ENCODE data around the gene IDUA.
"Not testable (repeated sequence)": the region's sequence is repeated elsewhere in the genome, so short reads cannot be mapped to it uniquely, and the experiment has no call there.

Gene IDUA

GRCh38 chr4:1043162-1043561 is 56.3 kb downstream of the IDUA start:
- DNase-seq (ENCODE audit: extremely low read depth in 1 of 2, low read depth in 1 of 2): no peak

DNA sequence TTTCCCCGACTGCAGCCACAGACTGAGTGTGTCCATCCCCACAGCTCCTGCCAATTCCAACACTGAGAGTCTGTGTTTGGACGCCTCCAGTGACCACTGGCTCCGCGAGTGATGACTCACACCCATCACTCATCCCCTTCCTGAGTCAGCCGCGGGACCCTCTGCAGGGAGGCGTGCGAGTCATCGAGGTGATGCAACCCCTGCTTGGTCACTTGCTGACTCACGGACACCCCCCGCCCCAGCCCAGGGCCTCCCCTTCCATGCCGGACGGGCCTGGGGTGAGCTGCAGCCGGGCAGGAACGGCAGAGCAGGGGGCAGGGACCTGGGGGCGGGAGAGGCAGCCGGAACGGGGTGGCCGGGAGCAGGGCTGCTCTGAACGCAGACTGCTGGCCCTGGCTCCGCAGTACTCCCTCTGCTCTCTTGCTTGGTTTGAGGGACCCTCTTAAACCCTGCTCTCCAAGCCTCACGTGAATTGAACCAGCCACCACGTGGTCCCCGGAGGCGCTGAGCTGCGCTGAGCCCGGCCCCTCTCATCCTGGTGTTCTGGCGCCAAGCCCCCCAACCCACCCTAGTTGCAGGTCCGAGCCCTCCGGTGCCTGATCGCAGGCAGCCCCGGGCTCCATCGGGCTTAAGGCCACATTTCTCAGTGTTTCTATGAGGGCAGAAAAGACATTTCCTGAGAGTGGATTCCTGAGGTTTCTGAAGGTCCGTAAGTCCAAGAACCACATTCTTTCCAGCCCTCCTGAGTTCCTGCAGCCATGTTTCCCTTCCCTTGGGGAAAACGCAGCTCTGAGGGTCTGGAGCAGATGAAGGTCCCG is 57.0 kb downstream of the IDUA start:
- peak; percentile 34 to 59 for DNase-seq (ENCODE audit: extremely low read depth in 1 of 2, low read depth in 1 of 2)

- no peak for DNase-seq (ENCODE audit: extremely low read depth in 1 of 2, low read depth in 1 of 2)
These were observed 57.8 kb downstream of the IDUA start for GRCh38 chr4:1044469-1045192.

GRCh38 chr4:1045193-1045594 is 58.4 kb downstream of the IDUA start:
- no peak for DNase-seq (ENCODE audit: extremely low read depth in 1 of 2, low read depth in 1 of 2)

DNA sequence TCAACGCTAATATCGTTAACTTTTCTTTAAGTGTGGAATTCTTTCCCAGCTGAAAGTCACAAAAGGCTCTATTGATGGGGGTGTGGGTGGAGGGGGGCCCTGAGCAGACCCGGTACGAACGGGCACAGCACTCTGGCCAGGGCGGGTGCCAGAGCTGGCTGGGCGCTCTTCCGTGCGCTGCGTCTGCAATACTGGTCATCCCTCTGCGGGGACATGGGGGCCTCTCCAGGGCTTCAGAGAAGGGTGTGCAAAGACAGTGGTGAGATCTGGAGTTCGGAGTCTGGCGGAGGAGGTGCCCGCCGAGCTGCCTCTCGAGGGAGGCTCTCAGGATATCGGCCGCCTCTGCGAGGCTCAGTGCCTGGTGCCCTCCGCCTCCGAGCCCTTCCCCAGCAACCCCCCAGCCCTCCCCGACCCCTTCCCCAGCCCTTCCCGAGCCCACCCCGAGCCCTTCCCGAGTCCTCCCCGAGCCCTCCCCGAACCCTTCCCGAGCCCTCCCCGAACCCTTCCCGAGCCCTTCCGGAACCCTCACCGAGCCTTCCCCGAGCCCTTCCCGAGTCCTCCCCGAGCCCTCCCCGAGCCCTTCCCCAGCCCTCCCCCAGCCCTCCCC is 58.9 kb downstream of the IDUA start:
- DNase-seq (ENCODE audit: extremely low read depth in 1 of 2, low read depth in 1 of 2): no peak

- DNase-seq (ENCODE audit: extremely low read depth in 1 of 2, low read depth in 1 of 2): not testable (repeated sequence)
These were observed 59.8 kb downstream of the IDUA start for GRCh38 chr4:1046581-1047011.

- no peak for DNase-seq (ENCODE audit: extremely low read depth in 1 of 2, low read depth in 1 of 2)
These were observed 60.5 kb downstream of the IDUA start for GRCh38 chr4:1047106-1047975.

DNA sequence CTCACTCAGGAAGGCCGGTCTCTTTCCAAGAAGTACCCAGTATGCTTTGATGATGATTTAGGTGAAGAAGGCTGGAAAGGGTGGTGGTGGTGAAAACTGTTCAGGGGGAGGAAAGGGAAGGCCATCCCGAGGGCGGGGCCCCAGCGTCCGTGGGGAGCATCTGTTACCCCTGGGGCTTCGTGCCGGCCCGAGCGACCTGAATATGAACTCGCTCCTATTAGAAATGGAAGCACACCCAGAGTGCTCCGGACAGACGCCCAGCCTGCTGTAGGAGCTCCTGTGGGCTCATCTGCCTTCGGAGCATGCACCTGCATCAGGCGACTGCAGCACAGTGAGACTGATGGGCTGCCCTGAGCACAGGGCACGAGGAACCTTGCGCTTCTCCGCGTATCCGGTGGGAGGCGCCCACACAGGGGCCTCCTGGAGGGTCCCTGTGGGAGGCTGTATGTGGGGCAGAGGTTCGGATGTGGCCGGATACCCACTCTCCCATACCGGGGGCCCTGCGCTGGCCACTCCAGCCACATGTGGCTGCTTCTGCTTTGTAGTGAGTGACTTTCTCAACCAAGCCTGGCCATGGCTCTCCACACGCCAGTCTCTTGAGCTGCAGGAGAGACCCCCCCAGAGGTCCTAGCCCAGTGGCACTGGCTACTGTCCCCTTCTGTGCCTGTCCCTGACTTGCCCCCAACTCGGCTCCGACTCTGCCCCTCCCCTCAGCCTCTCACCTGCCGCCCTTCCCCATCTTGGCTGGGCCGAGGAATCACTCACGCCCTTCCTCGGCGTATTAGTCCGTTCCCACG is 61.3 kb downstream of the IDUA start:
- no peak for DNase-seq (ENCODE audit: extremely low read depth in 1 of 2, low read depth in 1 of 2)

- DNase-seq (ENCODE audit: extremely low read depth in 1 of 2, low read depth in 1 of 2): peak in 1 of 2 donors; percentile 32
These were observed 62.1 kb downstream of the IDUA start for GRCh38 chr4:1048773-1049590.

DNA sequence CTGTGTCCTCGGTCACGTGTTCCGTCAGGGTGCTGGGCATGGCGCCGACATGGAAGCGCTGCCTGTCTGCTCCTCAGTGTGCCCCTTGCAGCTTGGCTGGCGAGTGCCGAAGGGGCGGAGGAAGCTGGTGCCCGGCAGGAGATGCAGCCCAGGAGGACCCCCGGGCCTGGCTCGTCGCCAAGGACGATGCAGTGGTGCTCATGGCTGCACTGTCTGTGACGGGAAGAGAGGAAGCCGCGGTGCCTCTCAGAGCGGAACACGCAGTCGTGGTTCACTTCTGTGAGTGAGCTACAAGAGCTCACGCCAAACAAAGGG is 62.7 kb downstream of the IDUA start:
- DNase-seq (ENCODE audit: extremely low read depth in 1 of 2, low read depth in 1 of 2): no peak

GRCh38 chr4:1050486-1051213 is 63.8 kb downstream of the IDUA start:
- DNase-seq (ENCODE audit: extremely low read depth in 1 of 2, low read depth in 1 of 2): no peak

DNA sequence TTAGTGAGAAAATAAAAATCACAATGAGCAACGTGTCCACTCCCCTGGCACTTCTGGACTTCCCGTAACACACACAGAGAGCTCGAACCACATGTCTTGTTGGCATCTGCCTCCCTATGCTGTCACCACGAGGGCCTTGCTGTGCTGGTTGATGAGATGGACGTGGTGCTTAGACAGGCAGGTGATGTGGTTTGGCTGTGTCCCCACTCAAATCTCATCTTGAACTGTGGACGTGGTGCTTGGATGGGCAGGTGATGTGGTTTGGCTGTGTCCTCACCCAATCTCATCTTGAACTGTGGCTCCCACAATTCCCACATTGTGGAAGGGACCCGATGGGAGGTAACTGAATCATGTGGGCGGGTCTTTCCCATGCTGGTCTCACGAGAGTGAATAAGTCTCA is 64.6 kb downstream of the IDUA start:
- DNase-seq (ENCODE audit: extremely low read depth in 1 of 2, low read depth in 1 of 2): no peak

DNA sequence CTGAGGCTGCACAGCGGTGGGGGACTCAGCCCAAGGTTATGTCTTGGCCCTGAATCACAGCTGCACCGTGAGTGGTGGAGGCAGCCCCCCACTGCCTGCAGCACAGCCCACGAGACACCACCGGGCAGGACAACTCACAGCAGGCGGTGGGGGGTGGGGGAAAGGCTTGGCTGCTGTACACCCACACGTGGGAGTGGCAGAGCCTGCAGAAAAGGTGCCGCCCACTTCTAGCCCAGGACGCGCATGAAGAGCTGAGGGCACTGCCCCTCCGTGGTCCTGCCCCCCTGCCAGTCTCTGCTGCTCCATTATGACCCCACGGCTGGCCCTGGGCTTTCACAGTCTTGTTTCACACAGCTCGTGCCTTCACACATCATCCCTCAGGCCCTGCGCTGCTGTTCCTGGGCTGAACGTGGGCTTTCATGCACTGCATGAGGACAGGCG is 65.4 kb downstream of the IDUA start:
- no peak for DNase-seq (ENCODE audit: extremely low read depth in 1 of 2, low read depth in 1 of 2)

DNA sequence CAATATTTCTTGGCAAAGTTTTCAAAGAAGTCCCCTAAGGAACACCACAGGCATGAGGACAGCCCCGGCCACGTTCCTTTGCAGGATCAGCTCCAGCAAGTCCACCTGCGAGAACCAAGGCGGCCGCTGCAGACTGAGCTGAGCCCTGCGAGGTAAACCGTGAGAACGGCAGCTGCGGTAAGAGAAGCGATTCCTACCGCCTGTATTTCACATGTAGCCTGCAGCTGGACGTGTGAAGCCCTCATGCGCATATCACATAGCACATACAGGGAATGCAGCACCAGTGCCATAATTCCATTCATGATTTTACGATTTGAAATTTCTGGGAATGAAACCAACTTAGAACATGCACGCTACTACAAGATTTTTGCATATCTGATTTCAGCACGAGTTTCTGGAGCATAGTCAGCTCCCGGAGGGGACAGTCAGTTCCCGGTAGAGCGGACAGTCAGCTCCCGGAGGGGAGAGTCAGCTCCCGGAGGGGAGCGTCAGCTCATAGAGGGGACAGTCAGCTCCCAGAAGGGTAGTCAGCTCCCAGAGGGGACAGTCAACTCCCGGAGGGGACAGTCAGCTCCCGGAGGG is 66.3 kb downstream of the IDUA start:
- no peak for DNase-seq (ENCODE audit: extremely low read depth in 1 of 2, low read depth in 1 of 2)

DNA sequence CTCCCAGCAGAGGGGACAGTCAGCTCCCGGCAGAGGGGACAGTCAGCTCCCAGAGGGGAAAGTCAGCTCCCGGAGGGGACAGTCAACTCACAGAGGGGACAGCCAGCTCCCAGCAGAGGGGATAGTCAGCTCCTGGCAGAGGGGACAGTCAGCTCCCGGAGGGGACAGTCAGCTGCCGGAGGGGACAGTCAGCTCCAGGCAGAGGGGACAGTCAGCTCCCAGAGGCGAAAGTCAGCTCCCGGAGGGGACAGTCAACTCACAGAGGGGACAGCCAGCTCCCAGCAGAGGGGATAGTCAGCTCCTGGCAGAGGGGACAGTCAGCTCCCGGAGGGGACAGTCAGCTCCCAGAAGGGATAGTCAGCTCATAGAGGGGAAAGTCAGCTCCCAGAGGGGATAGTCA is 67.0 kb downstream of the IDUA start:
- DNase-seq (ENCODE audit: extremely low read depth in 1 of 2, low read depth in 1 of 2): not testable (repeated sequence)
